ENCODE measurements around the gene NFKB1.

DNA sequence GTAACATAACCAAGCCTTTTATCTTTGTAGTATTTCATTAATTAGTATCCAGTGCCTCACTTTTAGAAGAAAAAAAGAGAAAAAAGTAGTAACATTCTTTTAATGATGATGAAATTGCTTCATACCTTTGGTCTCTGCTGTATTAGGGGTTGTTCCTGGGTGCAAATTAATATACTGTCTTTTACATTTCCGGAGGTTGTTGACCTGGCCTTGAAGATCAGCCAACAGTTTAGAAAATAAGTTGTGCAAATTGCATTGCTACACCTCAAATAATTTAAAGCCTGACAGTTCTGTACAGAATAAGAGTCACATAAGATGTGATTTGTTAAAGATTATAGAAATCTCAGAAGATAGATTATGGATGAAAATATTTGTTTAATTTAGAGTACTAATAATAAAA lies 3.8 kb downstream of the NFKB1 start:
- TF ChIP-seq BRCA1 (IDR thresholded peaks at IDR 0.05) (no peak), BRCA1 (CRISPR knock-in tag; IDR thresholded peaks at IDR 0.05) (no peak), SMARCA5 (IDR thresholded peaks at IDR 0.05) (no peak), TRIM28 (IDR thresholded peaks at IDR 0.05) (no peak), ETV6 (IDR thresholded peaks at IDR 0.05; ENCODE audit: borderline replicate concordance in 1 of 2, low read depth in 2 of 2, low read length in 1 of 2) (no peak), ETV6 (CRISPR knock-in tag; IDR thresholded peaks at IDR 0.05; ENCODE audit: borderline replicate concordance) (no peak), ZNF274 (IDR thresholded peaks at IDR 0.05; ENCODE audit: borderline replicate concordance, low read depth, low read length) (no peak), GABPA (tag; conservative IDR thresholded peaks at IDR 0.05; ENCODE audit: low read depth) (no peak), EP300 (IDR thresholded peaks at IDR 0.05; ENCODE audit: low read length) (no peak)
- TF ChIP-seq, protein P1, sequence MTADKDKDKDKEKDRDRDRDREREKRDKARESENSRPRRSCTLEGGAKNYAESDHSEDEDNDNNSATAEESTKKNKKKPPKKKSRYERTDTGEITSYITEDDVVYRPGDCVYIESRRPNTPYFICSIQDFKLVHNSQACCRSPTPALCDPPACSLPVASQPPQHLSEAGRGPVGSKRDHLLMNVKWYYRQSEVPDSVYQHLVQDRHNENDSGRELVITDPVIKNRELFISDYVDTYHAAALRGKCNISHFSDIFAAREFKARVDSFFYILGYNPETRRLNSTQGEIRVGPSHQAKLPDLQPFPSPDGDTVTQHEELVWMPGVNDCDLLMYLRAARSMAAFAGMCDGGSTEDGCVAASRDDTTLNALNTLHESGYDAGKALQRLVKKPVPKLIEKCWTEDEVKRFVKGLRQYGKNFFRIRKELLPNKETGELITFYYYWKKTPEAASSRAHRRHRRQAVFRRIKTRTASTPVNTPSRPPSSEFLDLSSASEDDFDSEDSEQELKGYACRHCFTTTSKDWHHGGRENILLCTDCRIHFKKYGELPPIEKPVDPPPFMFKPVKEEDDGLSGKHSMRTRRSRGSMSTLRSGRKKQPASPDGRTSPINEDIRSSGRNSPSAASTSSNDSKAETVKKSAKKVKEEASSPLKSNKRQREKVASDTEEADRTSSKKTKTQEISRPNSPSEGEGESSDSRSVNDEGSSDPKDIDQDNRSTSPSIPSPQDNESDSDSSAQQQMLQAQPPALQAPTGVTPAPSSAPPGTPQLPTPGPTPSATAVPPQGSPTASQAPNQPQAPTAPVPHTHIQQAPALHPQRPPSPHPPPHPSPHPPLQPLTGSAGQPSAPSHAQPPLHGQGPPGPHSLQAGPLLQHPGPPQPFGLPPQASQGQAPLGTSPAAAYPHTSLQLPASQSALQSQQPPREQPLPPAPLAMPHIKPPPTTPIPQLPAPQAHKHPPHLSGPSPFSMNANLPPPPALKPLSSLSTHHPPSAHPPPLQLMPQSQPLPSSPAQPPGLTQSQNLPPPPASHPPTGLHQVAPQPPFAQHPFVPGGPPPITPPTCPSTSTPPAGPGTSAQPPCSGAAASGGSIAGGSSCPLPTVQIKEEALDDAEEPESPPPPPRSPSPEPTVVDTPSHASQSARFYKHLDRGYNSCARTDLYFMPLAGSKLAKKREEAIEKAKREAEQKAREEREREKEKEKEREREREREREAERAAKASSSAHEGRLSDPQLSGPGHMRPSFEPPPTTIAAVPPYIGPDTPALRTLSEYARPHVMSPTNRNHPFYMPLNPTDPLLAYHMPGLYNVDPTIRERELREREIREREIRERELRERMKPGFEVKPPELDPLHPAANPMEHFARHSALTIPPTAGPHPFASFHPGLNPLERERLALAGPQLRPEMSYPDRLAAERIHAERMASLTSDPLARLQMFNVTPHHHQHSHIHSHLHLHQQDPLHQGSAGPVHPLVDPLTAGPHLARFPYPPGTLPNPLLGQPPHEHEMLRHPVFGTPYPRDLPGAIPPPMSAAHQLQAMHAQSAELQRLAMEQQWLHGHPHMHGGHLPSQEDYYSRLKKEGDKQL (CRISPR knock-in tag; IDR thresholded peaks at IDR 0.05; ENCODE audit: borderline replicate concordance) = no peak
- TF ChIP-seq, protein P2, sequence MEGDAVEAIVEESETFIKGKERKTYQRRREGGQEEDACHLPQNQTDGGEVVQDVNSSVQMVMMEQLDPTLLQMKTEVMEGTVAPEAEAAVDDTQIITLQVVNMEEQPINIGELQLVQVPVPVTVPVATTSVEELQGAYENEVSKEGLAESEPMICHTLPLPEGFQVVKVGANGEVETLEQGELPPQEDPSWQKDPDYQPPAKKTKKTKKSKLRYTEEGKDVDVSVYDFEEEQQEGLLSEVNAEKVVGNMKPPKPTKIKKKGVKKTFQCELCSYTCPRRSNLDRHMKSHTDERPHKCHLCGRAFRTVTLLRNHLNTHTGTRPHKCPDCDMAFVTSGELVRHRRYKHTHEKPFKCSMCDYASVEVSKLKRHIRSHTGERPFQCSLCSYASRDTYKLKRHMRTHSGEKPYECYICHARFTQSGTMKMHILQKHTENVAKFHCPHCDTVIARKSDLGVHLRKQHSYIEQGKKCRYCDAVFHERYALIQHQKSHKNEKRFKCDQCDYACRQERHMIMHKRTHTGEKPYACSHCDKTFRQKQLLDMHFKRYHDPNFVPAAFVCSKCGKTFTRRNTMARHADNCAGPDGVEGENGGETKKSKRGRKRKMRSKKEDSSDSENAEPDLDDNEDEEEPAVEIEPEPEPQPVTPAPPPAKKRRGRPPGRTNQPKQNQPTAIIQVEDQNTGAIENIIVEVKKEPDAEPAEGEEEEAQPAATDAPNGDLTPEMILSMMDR (IDR thresholded peaks at IDR 0.05 in 2 of 3, conservative IDR thresholded peaks at IDR 0.05 in 1 of 3; ENCODE audit: insufficient read depth in 2 of 3, low read depth in 1 of 3, low read length in 3 of 3) = no peak

Measured in K562 (cell line).